ENCODE data around the gene DCAKD.
A peak's percentile ranks its signal among the peaks of the same experiment; 100 is the strongest.
"Not testable (repeated sequence)": the region's sequence is repeated elsewhere in the genome, so short reads cannot be mapped to it uniquely, and the experiment has no call there.

DCAKD gene

DNA sequence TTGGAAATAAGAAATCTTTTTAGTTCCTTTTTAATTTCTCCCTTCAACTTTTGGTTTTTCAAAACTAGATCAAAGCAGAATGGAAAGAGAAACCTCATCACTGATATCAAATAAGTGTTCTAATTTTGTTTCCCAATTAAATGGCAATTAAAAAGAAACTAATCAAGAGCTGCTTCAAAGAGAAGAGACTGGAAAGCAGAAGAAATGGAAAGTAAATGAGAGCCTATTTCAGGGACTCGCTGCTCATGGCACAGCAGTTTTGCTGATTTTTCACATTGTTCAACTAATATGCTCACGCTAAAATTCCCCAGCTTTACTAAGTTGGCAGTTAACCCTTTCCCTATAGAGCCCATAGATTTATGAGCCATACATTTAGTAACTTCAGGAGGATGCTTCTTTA is 16.2 kb upstream of the DCAKD start:
- no peak for DNase-seq (ENCODE audit: low read depth, low spot score)

GRCh38 chr17:45063198-45063597 is 11.8 kb upstream of the DCAKD start:
- no peak for DNase-seq (ENCODE audit: low read depth, low spot score)

GRCh38 chr17:45061606-45062205 is 10.3 kb upstream of the DCAKD start:
- DNase-seq (ENCODE audit: low read depth, low spot score): no peak

- DNase-seq (ENCODE audit: low read depth, low spot score): peak; percentile 100
These were observed 9.6 kb upstream of the DCAKD start, which contains the start of gene NMT1 for GRCh38 chr17:45060797-45061605. NMT1 (plus strand) TSS chr17:45061317; CDS start chr17:45061330, 13 bp downstream.

DNA sequence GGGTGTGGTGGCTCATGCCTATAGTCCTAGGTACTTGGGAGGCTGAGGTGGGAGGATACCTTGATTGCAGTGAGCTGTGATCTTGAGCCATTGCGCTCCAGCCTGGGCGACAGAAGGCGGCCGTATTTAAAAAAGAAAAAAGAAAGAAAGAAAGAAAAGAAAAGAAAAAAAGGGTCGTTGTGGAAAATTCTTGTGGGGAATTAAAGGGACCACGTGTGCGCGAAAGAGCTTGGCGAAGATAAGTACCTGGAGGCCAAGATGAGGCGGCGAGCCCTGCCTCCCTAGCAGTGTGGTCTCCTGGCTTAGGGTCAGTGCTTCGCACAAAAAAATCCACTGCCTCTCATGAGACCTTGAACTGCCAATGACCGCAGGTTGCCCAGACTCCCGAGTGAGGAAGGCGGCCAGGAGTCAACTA is 9.0 kb upstream of the DCAKD start:
- no peak for DNase-seq (ENCODE audit: low read depth, low spot score)

- peak; percentile 59 for DNase-seq (ENCODE audit: low read depth, low spot score)
These were observed 780 bp upstream of the DCAKD start for GRCh38 chr17:45052052-45052772.

DNA sequence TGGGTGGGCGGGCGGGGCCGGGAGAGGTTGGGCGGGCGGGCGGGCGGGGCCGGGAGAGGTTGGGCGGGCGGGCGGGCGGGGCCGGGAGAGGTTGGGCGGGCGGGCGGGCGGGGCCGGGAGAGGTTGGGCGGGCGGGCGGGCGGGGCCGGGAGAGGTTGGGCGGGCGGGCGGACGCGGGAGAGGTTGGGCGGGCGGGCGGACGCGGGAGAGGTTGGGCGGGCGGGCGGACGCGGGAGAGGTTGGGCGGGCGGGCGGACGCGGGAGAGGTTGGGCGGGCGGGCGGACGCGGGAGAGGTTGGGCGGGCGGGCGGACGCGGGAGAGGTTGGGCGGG is 254 bp upstream of the DCAKD start:
- not testable (repeated sequence) for DNase-seq (ENCODE audit: low read depth, low spot score)

DNA sequence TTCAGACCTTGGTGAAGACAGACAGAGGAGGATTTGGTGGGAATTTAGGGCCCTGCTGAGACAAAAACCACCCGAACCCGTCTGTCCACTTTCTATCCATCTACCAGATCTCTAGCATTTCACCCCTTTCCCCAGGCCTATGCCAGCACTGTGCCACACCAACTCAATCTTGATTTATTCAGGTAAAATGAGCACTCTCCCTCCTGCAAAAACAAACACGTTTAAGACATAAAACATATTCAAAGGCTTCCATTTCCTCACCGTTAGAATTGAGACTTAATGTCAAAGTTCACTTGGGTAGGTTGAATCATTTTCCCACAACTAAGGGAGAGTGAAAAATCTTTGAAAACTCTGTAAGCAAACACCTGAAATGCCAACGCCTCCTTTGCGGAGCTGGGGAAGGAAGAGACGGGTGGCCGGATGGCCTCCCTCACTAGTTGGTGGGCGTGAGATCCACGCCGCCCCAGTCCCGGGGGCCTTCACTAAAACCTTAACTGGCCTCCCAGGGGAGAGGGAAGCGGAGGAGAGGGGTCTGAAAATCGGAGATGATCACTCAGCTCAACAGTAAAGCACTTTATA is 862 bp downstream of the DCAKD start:
- peak; percentile 81 for DNase-seq (ENCODE audit: low read depth, low spot score)

GRCh38 chr17:45048795-45049563 is 2.5 kb downstream of the DCAKD start:
- DNase-seq (ENCODE audit: low read depth, low spot score): no peak

- no peak for DNase-seq (ENCODE audit: low read depth, low spot score)
These were observed 4.8 kb downstream of the DCAKD start for GRCh38 chr17:45046537-45047125.

DNA sequence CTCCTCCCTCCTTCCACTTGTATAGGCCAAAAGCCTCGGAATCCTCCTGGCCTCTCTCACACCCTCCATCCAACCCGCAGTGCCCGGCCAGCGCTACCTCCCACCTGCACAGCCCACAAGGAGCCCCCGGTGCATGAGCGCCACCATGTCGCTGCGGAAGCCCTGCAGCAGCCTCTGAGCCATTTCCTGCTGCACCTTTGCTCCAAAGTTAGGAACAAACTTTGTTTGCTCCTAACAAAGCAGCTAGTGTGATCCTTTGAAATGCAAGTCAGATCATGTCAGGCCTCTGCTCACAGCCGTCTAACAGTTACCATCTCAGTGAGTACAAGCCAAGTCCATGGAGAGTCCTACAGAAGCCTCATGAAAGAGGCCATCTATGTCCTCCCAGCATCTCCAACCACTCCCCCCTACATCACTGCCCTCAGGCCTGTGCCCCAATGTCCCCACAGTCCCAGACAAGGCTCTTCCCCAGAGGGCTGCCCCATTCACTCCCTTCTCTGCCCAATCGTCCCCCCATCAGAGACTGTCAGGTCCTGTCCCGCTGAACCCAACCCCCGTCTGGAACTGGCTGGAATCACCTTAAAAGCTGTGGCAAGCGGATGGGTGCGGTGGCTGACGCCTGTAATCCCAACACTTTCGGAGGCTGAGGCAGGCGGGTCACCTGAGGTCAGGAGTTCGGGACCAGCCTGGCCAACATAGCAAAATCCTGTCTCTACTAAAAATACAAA is 7.5 kb downstream of the DCAKD start:
- peak; percentile 43 for DNase-seq (ENCODE audit: low read depth, low spot score)

DNA sequence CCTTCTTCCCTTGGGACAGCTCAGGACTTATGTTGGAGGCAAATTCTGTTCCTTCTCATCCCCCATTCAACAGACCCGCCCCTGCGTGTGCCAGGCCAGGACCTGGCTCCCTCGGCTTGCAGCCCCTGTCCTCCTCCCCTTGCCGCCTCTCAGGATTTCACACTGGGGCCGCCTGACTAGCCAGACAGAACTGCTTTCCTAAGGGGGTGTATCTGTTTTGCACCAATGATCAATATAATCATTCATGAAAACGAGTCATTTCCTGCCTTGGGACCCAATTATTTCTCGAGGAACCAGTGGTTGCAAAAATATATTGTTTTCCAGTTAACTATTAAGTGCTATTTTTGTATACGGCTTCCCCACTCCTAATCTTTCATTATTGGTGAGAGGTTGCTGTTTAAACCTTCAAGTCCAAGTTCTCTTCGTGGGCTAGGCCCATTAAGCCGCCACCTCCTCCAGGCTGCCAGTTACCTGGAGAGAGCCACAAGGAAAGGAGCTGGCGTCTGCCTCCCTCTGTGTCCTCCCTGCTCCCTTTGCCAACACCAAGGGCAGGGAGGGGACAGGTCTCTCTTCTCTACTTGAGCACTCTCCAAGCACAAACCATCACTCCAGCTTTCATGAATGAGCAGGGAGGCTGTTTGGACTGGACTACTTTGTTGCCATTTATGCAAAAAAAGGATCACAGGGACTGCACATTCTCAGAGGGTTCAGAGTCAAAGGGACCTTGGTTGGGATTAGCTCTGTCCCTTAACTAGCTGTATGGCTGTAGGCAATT is 8.9 kb downstream of the DCAKD start:
- no peak for DNase-seq (ENCODE audit: low read depth, low spot score)

DNA sequence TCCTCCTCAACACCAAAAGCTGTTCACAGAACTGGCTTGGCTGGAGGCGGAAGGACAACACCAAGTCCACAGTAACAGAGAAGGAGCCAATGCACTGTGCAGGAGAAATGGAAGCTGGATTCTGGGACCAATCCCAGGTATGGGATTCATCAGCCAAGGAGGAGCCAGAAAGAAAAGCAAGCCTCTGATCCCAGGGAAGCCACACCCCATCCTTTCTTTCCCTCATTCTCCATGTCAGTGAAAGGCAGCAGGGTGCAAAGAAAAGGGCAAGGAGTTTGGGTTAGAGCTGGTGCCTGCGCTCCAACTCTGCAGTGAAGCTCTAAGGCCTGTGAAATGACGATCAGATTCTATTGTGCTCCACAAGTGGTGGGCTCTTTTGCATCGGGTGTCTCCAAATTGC is 11.0 kb downstream of the DCAKD start:
- DNase-seq (ENCODE audit: low read depth, low spot score): peak; percentile 87

GRCh38 chr17:45038728-45039634 is 12.5 kb downstream of the DCAKD start:
- DNase-seq (ENCODE audit: low read depth, low spot score): no peak

DNA sequence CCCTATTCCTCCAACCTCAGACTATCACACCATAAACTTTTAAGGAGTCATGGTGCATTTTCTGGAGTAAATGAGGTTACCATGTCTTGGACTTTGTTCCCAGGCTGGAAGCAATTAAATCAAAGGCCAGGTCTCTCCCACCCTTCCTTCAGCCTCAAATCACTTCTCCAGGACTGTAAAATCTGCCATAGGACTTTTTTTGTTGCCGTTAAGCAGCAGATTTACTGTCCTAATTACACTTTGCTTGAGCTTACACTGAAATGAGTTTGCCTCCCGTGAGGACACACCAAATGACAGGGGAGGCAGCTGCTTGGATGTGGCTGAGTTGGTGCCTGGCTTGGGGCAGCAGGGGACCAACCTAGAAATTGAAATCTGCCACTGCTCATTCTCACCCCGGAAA is 14.7 kb downstream of the DCAKD start:
- DNase-seq (ENCODE audit: low read depth, low spot score): no peak

- DNase-seq (ENCODE audit: low read depth, low spot score): no peak
These were observed 15.6 kb downstream of the DCAKD start for GRCh38 chr17:45035848-45036247.

GRCh38 chr17:45034599-45034998 is 16.8 kb downstream of the DCAKD start:
- no peak for DNase-seq (ENCODE audit: low read depth, low spot score)

DNA sequence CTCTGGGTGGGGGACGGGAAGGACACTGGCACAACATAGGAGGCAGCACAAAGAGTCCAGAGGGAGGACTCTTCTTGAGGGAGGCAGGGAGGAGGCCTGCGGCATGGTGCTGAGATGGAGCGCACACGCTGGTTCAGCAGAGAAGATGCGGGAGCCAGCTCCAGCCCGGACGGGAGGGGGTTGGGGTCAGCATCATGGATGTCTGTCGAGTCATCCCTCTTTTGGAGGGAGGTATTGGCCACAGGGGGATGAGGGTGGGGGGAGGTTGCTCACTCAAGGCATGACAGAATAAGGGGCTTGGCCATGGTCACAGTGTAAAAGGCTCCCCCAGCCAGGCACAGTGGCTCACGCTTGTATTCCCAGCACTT is 19.3 kb downstream of the DCAKD start:
- DNase-seq (ENCODE audit: low read depth, low spot score): no peak
